Lower lobe of right lung (tissue), 2 donors: ENCODE results near the gene GLCCI1. TPM values are rescaled to one million over a fixed set of nuclear protein-coding genes. Genes with fewer than 3 reads are reported as not detected.

Experiments used
- ATAC-seq, 2 donors: fragments of 200-7000 bp; cut with Tn5 transposase; one replicate each; pipeline ENCODE4 v1.9.1; 2020 to 2022; ENCODE audit warnings: mild to moderate bottlenecking in 2 of 2, moderate library complexity in 2 of 2
- DNase-seq: peaks from one replicate; pipeline ENCODE4 v3.0.0-alpha.2; 2020
- H3K27ac ChIP-seq: fragments of 200-600 bp; one replicate; pipeline ENCODE4 v1.8.0; 2022
- H3K27me3 ChIP-seq: fragments of 200-600 bp; one replicate; pipeline ENCODE4 v1.8.0; 2022; ENCODE audit warnings: low read depth
- H3K36me3 ChIP-seq: fragments of 200-600 bp; one replicate; pipeline ENCODE4 v1.8.0; 2022; ENCODE audit warnings: mild to moderate bottlenecking
- H3K4me1 ChIP-seq: fragments of 200-600 bp; one replicate; pipeline ENCODE4 v1.8.0; 2022
- H3K4me3 ChIP-seq: fragments of 200-600 bp; one replicate; pipeline ENCODE4 v1.8.0; 2022; ENCODE audit warnings: mild to moderate bottlenecking
- H3K9me3 ChIP-seq: fragments of 200-600 bp; one replicate; pipeline ENCODE4 v1.8.0; 2022
- intact Hi-C: fragments of 100-400 bp; cut with DNase I; formaldehyde crosslinking; loops from one replicate; pipeline ENCODE4 v1.11.0; 2022
- total RNA-seq: library from RNA; stranded (reverse); fragmentation: NEBNext Ultra II Directional; extraction: Animal tissue kit (Norgen Biotek cat#: 25700); gene quantifications from one replicate; pipeline ENCODE4 v1.2.1, GENCODE V29; 2021
- TF ChIP-seq, protein P1 (sequence below): fragments of 200-600 bp; IDR thresholded peaks from one replicate; pipeline ENCODE4 v1.8.0; 2022; ENCODE audit warnings: antibody characterized with exemption, mild to moderate bottlenecking
- donor health status: DM: no; HTN: yes; CAD: no; lungs with severe emphysema.

Gene GLCCI1
- total RNA-seq, 1 donor from 2014 or later, result 63.9 TPM

DNA sequence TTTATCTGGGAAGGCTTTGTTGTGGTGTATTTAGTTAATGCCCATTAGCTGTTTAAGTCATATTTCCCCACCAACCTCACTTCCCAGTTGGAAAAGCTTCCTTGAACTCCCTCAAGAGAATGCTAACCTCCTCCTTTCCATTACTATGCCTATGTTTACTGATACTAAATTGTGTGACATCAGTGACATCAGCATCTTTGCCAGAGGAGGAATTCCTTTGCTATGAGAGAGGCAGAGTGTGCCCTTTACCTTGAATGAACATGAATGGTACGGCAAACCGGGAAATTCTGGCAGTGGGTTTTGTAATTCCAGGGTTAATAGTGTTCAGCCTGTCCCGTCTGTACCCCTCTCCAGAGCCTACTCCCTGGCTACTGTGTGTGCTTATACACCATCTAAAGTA, 22.1 kb upstream of the GLCCI1 start:
- ATAC-seq, result no peak
- TF ChIP-seq, protein P1, sequence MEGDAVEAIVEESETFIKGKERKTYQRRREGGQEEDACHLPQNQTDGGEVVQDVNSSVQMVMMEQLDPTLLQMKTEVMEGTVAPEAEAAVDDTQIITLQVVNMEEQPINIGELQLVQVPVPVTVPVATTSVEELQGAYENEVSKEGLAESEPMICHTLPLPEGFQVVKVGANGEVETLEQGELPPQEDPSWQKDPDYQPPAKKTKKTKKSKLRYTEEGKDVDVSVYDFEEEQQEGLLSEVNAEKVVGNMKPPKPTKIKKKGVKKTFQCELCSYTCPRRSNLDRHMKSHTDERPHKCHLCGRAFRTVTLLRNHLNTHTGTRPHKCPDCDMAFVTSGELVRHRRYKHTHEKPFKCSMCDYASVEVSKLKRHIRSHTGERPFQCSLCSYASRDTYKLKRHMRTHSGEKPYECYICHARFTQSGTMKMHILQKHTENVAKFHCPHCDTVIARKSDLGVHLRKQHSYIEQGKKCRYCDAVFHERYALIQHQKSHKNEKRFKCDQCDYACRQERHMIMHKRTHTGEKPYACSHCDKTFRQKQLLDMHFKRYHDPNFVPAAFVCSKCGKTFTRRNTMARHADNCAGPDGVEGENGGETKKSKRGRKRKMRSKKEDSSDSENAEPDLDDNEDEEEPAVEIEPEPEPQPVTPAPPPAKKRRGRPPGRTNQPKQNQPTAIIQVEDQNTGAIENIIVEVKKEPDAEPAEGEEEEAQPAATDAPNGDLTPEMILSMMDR, result no peak
- no peak for DNase-seq

DNA sequence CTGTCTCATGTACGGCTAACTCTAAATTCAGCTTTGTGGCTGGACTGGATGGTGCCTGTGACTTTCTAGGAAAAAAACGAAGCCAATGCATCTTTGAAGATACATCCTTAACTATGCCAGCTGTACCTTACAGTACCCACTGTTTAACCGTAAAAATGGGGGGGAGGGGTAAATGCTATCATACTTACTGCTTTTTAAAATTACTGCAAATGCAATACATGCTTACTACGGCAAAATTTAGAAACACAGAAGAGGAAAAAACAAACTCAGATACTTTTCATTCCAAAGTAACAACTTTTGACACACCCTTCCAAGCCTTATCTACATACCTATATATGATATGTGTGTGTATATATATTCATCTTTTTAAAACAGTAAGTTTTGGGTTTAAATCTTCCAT, 20.4 kb upstream of the GLCCI1 start:
- Histone ChIP-seq H3K36me3 (no peaks in the 10 kb centered on the region), H3K4me3 (no peak overlapping the region), H3K4me1 (no peaks in the 10 kb centered on the region), H3K9me3 (no peaks in the 10 kb centered on the region), H3K27ac (no peak overlapping the region), H3K27me3 (no peaks in the 10 kb centered on the region)
- TF ChIP-seq, protein P1, result no peak
- intact Hi-C loops, result no loop called here
- DNase-seq (no peak), ATAC-seq (no peak)

More for the DNA sequence above, 22.1 kb upstream of the GLCCI1 start:
- Histone ChIP-seq H3K27me3 (no peaks in the 10 kb centered on the region), H3K36me3 (no peaks in the 10 kb centered on the region), H3K27ac (no peak overlapping the region), H3K4me3 (no peak overlapping the region), H3K4me1 (no peaks in the 10 kb centered on the region), H3K9me3 (no peaks in the 10 kb centered on the region)
- intact Hi-C loops, result no loop called here

DNA sequence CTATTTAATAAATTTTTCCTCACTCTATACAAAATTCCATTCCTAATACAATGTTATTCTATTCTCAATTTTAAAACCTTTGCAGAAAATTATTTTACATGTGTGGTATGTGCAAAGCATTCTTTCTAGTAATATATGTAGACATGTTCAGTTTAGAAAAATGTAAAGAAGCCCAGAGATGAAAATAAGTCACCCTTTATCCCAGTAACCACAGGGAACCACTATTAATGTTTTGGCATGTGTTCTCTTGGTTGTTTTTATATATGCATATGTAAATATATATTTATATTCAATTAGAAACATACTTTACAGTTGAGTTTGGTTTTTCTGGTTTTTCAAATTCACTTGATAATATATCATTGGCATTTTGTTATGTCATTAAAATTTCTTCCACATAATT, 14.8 kb upstream of the GLCCI1 start:
- ATAC-seq (no peak), DNase-seq (no peak)
- Histone ChIP-seq H3K27ac (no peak overlapping the region), H3K9me3 (no peaks in the 10 kb centered on the region), H3K4me3 (no peak overlapping the region), H3K36me3 (no peaks in the 10 kb centered on the region), H3K27me3 (no peaks in the 10 kb centered on the region), H3K4me1 (peaks cover 6% of the 10 kb centered on the region)
- intact Hi-C loops, result no loop called here
- TF ChIP-seq, protein P1, result no peak

DNA sequence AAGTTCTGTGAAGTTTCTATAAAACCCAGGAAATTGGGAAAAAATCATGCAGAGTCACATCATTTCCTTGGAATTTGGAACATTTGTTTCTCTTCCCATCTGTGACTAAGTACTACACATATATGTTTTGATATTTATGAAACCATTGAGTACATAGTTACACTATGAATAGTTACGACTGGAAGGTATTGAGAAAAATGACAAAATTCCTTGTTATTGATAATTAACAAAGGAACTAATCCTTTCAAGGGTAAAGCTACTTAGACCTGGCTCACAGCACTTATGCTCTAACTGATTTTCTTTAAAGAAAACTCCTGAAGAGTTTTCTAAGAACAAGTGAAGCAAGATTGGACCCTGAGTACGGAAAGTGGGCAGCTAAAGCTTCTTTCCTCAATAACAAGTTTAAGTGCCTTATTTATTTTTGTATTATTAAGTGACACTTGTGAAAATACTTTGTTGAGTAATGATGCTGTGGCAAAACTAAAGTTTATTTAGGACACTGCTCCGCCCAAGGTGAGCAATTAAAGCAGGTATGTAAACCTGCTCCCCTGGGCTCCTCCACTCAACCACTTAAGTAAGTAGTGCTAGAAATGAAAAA, 12.0 kb upstream of the GLCCI1 start:
- peak; percentile 96 to 97 for ATAC-seq
- Histone ChIP-seq H3K4me1 (peaks cover 6% of the 10 kb centered on the region), H3K4me3 (no peak overlapping the region), H3K27me3 (no peaks in the 10 kb centered on the region), H3K27ac (peak overlapping the region; percentile 14), H3K9me3 (no peaks in the 10 kb centered on the region), H3K36me3 (no peaks in the 10 kb centered on the region)
- TF ChIP-seq, protein P1, result no peak
- intact Hi-C loops, result no loop called here
- DNase-seq, result peak; percentile 49

DNA sequence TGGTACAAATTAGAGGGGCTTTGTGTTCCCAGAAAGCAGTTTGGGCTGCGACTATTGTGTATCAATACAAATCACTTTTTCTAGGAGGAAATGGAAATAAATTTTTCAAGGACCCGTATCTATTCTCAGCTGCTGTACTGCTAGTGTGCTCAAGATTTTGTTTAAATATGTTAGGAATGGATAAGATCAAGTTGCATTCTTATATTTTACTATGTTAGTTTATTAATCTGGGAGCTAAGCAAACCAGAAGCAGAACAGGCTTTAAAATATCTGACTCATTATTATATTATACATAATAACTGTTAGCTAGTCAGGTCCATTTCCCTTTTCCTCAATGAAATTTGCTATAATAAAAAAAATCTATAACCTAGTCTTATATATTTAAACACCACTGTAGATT, 11.1 kb upstream of the GLCCI1 start:
- no peaks in the 10 kb centered on the region for H3K36me3 ChIP-seq
- H3K4me3 ChIP-seq, result no peak overlapping the region
- TF ChIP-seq, protein P1, result no peak
- intact Hi-C loops, result no loop called here
- H3K9me3 ChIP-seq, result no peaks in the 10 kb centered on the region
- DNase-seq (no peak), ATAC-seq (peak in 1 of 2 donors; percentile 5)
- peaks cover 6% of the 10 kb centered on the region for H3K4me1 ChIP-seq
- H3K27ac ChIP-seq, result peak overlapping the region; percentile 58
- no peaks in the 10 kb centered on the region for H3K27me3 ChIP-seq
